ENCODE results near the gene ERN1. TPM values are rescaled to one million over a fixed set of nuclear protein-coding genes. Genes with fewer than 3 reads are reported as not detected.

ERN1 gene
- total and polyA plus RNA-seq, 2 of the 13 experiments (the other 11 are each of a cell fraction or from before 2014, with no cell fraction given) = 6.0 to 12.7 TPM

GRCh38 chr17:64145751-64146417 is 15.9 kb upstream of the ERN1 start (continued):
- peak; percentile 5 for TF ChIP-seq ONECUT2 (CRISPR knock-in tag; IDR thresholded peaks at IDR 0.05)
- TF ChIP-seq ZNF160 (CRISPR knock-in tag; IDR thresholded peaks at IDR 0.05) = peak; percentile 20; the same call in 1 of the 2 replicates
- TF ChIP-seq STAG1 (CRISPR knock-in tag; IDR thresholded peaks at IDR 0.05) = no peak; the same call in none of the 2 replicates
- peak; percentile 96; the same call in 1 of the 2 replicates for TF ChIP-seq EED (CRISPR knock-in tag; IDR thresholded peaks at IDR 0.05)
- TF ChIP-seq ZNF180 (CRISPR knock-in tag; IDR thresholded peaks at IDR 0.05; ENCODE audit: borderline replicate concordance, low read depth) = 0 out of 2 replicates have a peak, but pooled peaks have one; percentile 88
- TF ChIP-seq ZBTB4 (CRISPR knock-in tag; IDR thresholded peaks at IDR 0.05; ENCODE audit: borderline replicate concordance) = peak; percentile 97
- no peak; the same call in 1 of the 2 replicates for TF ChIP-seq MAFF (IDR thresholded peaks at IDR 0.05; ENCODE audit: low read depth, low read length)
- no peak for TF ChIP-seq CHD4 (IDR thresholded peaks at IDR 0.05; ENCODE audit: borderline replicate concordance, low read length)
- peak; percentile 94 for TF ChIP-seq TOPORS (CRISPR knock-in tag; IDR thresholded peaks at IDR 0.05)
- no peak for TF ChIP-seq CERS6 (CRISPR knock-in tag; IDR thresholded peaks at IDR 0.05)
- TF ChIP-seq MTA1 (CRISPR knock-in tag; IDR thresholded peaks at IDR 0.05; ENCODE audit: borderline replicate concordance) = peak; percentile 15; the same call in 1 of the 2 replicates
- peak; percentile 88 for TF ChIP-seq ZNF800 (CRISPR knock-in tag; IDR thresholded peaks at IDR 0.05)
- TF ChIP-seq SRY (CRISPR knock-in tag; IDR thresholded peaks at IDR 0.05) = no peak; the same call in 1 of the 2 replicates
- TF ChIP-seq ZNF446 (CRISPR knock-in tag; IDR thresholded peaks at IDR 0.05) = peak; percentile 99; the same call in 1 of the 2 replicates
- peak; percentile 83 for TF ChIP-seq ZNF414 (CRISPR knock-in tag; IDR thresholded peaks at IDR 0.05)
- peak; percentile 68; the same call in 1 of the 2 replicates for TF ChIP-seq ZNF570 (CRISPR knock-in tag; IDR thresholded peaks at IDR 0.05; ENCODE audit: borderline replicate concordance)
- TF ChIP-seq IRF1 (CRISPR knock-in tag; IDR thresholded peaks at IDR 0.05; ENCODE audit: low read depth) = no peak; the same call in 1 of the 2 replicates
- peak; percentile 100 for TF ChIP-seq ZMYM4 (CRISPR knock-in tag; IDR thresholded peaks at IDR 0.05)
- TF ChIP-seq ZNF331 (CRISPR knock-in tag; IDR thresholded peaks at IDR 0.05) = peak; percentile 83
- TF ChIP-seq ZNF343 (CRISPR knock-in tag; IDR thresholded peaks at IDR 0.05) = peak; percentile 98; the same call in 1 of the 2 replicates

Data from HepG2 (cell line).